Peyer's patch (tissue), 4 donors: ENCODE results near the gene MDFI.

ENCODE experiments used
- CTCF ChIP-seq, 6 experiments: fragments of 450-650 bp in 4 of 6; fragments of 200-600 bp in 2 of 6; sonication (generic) in 1 of 6; IDR thresholded peaks; one replicate each; pipeline ENCODE4 v1.5.1; 2017 to 2019; ENCODE audit warnings: antibody characterized with exemption in 6 of 6, mild to moderate bottlenecking in 3 of 6, moderate library complexity in 1 of 6
- POLR2A ChIP-seq, 2 donors: fragments of 450-650 bp; IDR thresholded peaks; one replicate each; pipeline ENCODE4 v1.5.1; 2017; ENCODE audit warnings: antibody characterized with exemption in 2 of 2, mild to moderate bottlenecking in 2 of 2, moderate library complexity in 2 of 2

- TF ChIP-seq CTCF (IDR thresholded peaks at IDR 0.05) (no peak), POLR2A (IDR thresholded peaks at IDR 0.05) (no peak)
These were observed 44.9 kb downstream of the MDFI start for GRCh38 chr6:41683273-41683522.
